Activated T-cell treated with anti-CD3 and anti-CD28 coated beads for 1 hour (primary cell): ENCODE results near the gene FHIT.

Experiments used
- DNase-seq: peaks from one replicate; pipeline ENCODE4 v3.0.0-alpha.2; 2020; ENCODE audit warnings: low read depth

FHIT gene

DNA sequence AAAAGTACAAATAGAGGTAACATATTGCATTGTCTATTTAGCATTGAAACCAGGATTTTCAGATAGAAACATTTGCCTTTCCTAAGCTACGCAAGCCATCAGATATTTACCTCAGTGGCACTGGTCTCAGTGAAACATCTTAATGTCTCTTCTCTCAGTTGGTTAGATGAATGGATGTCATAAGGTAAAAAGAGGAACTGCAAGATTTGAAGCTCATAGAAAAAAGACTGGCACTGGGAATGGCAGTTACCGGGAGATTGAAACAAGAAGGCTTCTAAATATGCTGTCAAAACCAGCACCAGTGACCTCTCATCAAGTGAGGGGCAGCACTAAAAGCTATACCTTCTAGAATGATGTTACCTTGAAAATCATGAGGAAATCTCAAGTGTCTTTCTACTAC is 486.4 kb downstream of the FHIT start:
- no peak for DNase-seq

DNA sequence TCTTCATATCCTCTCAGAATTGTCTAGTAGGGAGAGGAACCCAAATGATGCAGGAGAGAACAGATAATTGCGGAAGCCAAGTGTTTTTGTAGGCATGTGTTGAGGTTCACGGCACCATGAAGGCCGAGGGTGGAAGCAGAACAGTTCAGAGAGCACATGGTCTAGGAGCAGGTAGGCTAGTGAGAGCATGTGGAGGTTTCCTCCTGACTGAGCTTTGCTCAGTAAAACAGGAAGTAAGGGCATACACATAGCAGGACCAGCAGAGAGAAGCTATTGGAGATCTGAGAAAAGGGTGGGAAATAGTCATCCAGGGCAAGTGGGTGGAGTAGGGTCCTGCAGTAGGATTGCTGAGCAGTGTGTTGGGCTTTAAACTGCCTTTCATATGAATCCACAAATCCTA is 491.1 kb downstream of the FHIT start:
- no peak for DNase-seq

DNA sequence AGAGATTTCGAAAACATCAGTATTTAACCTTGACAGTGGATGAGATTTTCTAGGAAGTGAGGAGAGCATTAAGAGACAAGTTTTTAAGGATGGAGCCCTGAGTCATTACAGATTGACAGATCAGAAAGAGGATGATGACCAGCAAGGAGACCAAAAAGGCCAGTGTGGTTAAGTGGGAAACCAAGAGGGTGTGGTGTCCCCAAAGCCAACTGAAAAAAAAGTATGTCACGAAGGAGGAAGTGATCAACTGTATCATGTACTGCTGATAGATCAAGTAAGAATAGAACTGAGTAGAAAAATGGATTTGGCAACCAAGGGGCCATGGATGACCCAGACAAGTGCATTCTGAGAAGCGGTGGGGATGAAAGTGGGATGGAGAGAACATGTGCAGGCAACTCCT is 491.8 kb downstream of the FHIT start:
- DNase-seq, result no peak

DNA sequence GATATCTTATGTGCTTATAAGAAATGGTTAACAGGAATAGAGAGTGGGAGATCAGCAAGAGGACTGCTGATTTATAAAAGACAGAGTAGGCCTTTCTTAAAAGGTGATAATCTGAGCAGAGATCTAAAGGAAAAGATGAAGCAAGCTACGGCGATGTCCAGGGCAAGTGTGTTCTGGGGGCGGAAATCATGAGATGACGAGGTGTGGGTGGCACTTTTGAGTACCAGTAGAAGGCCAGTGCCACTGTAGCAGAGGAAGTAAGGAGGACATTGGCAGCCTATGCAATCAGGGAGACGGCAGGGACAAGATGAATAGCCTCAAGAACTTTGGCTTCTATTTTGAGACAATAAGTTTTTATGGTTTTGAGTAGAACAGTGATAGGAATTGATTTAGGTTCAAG is 492.4 kb downstream of the FHIT start:
- DNase-seq, result no peak

DNA sequence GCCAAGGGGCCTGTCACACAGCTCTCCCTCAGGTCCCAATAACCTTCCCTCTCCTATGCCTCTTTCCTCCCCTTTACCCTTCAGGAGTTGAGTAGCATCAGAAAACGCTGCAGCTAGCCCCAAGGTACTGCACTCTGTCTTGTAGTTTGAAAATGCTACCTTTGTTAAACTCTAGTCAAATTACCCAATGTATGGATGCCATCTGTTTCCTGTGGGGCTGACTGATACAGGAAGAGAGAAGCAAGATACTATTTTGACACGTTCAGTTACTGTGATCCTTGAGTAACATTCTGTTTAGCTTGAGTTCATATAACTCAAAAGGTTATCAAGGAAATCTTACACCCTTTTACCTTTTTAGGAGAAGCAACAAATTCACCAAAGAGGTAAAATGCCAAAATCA is 493.1 kb downstream of the FHIT start:
- no peak for DNase-seq

DNA sequence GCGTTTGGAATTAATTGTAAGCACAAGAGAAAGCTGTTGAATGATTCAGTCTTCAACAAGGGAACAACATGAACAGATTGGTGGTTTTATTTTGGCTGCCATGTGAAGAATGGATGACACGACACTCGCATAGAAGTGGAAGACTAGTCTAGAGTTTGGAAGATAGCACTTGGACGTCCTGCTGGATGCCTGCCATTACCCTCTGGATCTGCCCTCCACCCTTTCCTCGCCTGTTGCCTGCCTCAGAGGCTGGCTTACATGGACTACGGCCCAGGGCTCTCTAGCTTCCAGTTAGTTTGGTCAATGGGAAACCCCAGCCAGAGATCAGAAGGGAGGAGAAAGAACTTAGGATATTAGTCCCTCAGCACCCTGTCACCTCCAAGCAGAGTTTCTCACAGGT is 493.5 kb downstream of the FHIT start:
- no peak for DNase-seq

DNA sequence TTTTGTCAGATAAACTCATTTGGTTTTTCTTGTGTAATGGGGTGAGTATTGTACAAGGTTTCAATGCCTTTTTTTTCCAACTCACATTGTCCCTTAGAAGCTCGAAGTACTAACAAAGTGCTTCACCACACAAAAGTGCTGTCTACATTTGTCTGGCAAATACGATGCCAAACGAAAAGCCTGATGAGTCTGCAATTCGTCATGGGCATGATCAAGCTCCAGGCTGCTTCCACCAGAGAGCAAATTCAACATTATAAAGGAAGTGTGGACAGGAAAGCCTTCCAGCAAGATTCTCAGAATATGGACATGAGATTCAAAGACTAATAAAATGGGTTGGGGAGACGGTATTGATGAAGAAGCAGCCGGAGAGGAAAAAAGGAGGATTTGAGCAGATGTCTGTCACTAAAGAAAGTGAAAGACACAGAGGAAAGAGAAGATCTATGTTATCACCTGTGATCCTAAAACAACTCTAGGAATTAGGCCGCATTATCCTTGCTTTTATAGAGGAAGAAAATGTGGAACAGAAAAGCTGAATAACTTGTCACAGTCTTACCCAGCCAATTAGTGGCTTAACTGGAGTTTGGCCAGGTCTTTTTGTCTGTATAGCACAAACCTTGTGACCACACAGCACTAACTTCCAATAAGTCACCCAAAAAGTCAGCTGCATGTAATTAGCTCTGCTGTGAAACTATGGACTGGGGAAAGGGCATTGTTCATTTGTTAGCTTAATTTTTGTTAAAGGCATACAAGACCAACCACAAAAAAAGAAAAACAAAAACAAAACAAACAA is 494.8 kb downstream of the FHIT start:
- no peak for DNase-seq

DNA sequence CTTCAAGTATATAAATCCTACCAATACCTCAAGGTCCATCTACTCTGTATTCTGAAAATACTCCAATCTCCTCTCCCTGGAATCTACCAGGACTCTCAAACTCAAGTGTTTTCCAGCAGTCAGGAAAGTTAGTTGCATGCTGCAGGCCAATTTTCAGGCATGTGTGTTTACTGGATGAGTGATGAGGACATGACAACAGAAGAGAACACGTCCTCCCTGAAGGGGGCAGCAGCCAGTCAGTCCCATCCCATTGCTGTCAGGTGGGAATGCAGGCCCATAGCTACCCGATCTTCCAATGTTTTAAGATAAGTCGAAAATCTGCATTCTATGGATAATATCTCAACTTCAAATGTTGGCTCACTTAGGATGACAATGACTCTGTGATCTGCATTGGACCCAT is 496.2 kb downstream of the FHIT start:
- DNase-seq, result no peak

DNA sequence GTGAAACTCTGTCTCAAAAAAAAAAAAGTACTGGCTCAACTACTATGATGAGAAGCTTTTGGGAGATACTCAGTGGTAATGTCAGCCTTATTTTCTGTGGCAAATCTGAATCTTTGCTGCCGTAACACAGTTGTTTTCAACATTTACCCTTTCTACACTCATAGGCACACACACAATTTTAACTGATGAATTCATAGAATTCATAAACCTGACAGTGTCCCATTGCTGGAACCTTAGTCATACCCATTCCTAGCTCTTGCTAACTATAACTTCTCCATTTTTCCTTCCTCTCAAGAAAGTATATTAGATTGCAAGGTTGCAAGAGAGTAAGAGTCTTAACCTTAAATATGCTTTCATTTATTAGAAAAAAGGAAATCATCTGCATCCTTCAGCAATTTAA is 496.6 kb downstream of the FHIT start:
- no peak for DNase-seq

DNA sequence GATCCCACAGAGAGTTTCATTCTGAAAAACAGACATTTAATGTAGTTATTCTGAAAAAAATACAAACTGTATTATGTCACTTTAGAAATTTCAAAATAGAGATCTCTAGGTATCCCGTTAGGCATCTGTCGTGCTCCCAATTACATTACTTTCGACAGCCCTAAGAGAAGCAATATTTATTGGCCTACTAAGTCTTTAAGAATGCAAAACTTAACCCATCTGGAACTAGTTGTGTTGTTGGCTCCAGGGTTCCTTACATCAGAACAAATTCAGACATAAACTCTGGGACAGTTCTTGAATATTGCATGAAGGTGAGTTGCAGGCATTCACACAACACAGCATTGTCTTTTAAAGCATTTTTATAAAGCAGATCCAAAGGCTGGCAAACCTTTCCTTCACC is 498.4 kb downstream of the FHIT start:
- DNase-seq, result no peak

DNA sequence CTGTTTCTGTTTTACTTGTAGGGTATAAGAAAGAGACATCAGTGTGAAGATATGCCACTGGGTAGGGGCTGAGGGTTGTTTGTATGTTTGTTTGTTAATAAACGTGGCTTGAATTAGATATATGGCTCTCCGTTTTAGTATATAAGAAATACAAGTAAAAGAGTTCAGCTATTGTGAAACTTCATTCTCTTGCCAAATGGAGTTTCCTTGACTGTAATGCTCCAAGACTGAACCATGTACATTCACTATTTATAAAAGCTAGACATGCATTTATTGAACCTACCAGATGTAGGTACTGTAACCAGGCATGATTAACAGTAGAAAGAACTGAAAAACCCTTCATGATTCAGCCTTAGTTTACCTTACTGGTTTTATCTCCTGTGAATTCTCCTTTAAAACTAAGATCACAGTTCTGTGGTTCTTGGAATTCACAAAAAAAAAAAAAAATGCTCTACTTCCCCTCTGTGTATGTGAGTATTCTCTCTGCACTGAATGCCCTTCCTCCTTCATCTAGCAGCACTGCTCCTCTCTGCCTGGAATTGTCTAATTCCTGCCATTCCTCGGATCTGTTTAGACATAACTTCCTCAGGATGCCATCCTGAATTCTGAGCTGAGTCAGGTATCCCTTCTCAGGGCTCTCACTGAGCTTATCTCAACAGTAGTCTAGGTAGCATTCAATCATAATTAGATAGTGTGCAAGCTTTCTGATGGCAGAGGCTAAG is 504.4 kb downstream of the FHIT start:
- DNase-seq, result no peak

DNA sequence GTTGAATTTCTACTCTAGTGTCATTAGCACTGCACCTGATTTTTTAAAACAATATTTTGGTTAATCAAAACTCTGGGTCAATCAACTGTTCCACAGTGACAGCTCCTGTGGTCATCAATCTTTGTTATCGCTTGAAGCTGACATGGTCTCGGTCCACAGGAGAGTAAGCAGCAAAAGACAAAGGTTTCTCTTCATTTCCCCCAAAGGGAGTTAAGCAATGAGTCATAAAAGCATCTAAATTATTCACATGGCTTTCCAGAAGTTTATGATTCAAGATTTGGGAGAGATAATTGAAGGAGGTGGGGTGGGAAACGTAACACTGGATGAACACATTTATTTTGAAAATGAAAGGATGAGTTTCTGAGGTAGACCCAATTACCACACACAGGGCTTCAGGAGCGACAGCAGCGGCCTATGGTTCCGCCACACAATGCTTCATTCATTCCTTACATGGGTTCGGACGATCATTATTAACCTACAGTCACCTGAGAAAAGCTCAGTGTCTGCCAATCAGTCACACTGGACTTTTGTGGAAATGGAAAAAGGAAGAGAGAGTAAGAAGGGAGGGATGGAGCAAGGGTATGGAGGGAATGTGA is 505.1 kb downstream of the FHIT start:
- no peak for DNase-seq

DNA sequence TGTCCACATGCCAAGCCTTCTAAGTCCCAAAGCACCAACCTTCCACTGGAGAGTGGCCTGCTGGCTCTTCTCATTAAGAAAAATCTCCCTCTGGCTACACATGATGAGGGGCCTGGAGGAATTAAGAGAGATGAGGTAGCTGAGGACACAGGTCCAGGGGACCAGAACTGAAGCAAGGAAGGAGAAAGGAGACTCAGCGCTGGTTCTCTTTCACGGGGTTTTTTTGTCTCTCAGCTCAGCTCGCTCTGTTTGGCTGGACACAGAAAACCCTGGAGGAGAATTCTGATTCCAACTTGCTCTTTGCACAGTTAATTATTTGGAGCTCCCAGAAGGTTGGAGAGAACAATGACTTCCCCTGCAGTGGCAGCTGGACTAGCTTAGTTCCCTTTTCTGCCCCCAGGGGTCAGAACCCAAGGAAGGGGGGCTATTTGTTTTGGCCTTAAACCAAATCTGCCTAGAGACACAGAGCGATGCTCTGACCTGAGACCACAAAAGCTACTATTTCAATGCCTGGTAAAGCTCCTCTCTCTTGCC is 507.6 kb downstream of the FHIT start:
- no peak for DNase-seq

DNA sequence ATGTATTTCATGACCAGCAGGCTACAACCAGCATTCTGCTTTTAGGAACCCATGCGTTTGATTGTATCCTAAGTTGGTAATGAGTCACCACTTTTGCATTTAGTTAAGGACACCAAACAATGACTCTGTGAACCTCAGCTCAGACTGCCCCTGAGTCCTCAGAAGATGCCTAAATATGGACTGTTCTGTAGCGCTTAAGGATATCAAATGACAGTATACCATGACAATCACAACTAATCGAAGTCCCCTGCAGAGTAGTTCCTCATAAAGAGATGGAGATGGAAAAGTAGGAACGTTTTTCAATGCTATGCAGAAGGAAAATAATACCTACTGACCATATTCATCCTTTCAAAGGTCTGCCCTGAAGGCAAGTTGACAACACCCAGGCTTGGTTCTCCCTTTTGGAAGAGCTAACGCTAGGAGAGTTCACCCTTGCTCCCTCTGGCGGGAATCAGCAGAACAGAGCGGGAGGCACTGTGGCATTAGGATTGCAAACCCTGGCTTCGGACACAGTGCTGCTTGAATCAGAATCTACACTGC is 508.6 kb downstream of the FHIT start:
- DNase-seq, result no peak

DNA sequence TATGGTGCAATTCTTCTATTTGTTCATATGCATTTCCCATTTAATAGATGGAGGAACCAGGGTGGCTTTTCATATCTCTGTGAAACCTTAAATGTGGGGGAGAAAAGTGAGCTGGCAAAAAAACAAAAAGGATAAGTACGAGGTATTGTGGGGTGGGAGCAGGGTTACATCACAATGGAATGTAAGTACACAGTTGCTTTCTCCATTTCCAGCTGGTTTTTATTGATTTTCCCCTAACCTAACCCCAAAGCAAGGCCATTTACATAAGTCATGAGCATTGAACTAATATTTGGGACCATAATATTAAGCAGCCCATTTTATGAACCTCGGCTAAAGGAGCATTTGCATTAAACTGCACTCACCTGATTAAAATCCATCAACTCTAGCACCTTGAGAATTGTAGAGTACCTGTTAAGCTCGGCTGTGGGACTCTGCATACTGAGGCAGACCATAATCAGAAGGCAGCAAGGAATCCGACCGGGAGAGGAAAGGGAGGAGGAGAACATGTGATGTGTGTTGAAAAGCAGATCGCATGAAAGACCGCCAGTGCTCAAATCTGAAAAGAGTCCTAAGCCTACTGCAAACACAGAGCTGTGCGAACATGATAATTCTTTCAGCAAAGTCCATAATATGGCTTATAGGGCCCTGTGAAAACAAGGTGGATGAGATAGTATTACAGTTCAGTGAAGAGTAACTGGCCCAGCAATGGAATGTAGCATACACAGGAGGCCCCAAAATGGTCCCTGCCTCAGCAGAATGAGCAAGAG is 513.4 kb downstream of the FHIT start:
- no peak for DNase-seq

DNA sequence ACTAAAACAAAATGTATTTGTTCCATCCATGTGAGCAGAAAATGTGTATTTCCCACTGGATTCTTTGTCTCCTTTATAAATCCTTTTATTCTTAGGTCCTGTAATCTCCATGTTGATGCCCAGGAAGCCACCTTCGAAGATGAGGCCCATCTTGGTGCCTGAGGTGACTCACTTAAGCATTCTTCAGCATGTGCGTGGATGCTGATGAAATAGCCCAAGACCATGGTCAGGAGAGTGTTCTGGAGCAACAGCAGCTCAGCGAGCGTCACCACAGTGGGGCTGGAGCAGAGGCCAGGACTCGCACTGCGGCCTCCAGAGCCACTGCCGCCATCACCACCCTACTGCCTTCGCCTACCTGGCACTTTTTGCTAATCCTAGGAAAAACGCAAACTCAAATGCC is 520.9 kb downstream of the FHIT start:
- DNase-seq, result no peak

DNA sequence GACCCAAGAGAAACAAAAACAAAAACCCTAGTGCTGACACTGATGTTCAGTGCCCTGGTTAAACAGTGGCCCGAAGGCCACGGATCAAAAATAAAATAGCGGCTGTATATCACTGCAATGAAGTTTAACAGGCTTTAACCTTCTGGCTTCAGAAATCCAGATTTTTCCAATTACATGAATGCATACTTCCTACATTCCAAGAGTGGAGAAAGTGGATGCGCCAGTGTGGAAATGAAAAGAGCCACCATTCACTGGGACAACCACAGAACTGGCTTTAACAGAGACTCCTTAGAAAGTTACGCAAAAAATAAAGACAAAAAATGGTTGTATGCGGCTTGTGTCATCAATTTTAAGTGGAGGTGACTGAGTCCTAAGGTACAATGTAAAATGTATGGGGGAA is 522.2 kb downstream of the FHIT start:
- no peak for DNase-seq

DNA sequence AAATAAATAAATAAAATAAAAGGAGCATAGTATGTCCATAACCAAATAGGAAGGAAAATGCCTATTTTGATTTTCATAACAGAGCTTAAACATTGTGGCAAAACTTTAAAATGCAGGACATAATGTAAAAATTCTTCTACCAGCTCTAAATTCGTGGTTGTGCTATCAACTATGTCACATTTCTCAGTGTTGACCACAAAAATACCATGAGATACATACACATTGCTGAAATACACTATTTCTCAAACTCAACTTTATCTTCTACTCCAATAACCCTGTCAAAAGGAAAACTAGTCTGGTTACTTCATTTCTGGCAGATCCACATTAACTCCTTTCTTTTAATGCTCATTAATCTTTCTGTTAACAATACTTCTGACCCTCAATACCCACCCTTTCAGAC is 523.2 kb downstream of the FHIT start:
- DNase-seq, result no peak

DNA sequence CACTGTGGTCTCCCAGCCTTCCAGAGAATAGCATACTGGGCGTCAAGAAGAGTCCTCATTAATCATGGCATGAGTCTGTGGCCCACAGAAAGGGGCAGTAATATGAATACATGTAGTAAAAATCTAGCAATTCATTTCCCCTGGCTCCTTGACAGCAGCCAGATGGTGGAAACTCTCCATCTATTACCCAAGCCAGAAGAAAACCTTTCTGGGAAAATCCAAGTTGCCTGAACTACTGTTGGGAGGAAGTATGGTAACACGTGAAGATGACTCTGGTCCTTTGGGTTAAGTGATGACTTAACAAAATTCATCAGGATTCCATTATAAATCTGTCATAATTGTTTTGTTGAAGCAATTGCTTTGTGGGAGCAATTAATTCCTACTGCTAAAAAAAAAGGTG is 530.5 kb downstream of the FHIT start:
- DNase-seq, result no peak

DNA sequence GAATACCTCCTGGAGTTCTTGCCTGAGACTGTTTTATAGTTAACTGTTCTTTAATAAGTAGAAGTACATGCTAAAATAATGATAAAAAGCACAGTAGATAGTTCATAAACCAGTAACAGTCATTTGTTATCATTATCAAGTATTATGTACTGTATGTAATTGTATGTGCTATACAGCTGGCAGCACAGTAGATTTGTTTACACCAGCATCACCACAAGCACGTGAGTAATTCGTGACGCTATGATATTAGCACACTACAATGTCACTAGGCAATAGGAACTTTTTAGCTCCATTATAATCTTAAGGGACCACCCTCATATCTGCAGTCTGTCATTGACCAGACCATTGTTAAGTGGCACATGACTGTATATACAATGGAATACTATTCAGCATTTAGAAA is 534.7 kb downstream of the FHIT start:
- DNase-seq, result no peak

DNA sequence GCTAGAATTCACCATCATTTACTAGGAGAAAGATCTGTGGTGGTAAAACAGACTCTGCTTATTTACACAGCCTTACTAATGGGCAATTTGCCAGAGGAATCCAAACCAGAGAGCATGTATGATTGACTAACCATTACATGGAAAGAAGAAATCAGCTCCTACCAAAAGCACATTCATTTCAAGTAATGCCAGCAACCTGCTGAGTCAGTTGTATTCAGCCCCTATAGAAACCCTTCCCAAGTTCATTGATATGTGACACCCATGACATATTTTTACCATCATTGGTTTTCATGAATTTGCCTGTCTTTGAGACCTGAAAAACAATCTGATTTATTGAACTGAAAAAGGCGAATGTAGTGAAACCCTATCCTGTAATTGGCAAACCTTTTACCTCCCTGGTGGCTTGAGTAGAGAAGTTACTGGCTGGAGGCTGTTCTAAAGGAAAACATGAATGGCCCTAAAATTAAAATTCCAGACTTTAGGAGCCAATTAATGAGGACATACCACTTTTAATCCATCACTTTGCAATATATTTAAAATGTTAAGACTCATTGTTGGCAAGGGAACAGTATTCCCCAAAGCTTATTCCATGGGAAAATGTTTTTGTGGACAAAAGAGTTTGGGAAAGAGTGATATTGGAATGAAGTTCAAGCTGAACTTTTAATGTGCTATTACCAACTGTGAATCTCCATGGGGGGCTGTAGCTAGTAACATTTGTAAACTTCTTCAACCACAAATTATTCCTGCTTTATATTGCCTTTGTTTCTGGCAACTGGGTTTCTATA is 542.9 kb downstream of the FHIT start:
- no peak for DNase-seq
